T47D (cell line): Measurements from ENCODE around the gene IL20.

ENCODE experiments used
- DNase-seq, 2 experiments: peaks; one replicate each; pipeline versions ENCODE4 v3.0.0 to v3.0.0-alpha.2; 2011 to 2012; ENCODE audit warnings: low read depth in 1 of 2, low spot score in 1 of 2
- JUND ChIP-seq: IDR thresholded peaks from 2 replicates; pipeline ENCODE4 v1.6.1; 2012; ENCODE audit warnings: low read depth
- in situ Hi-C: cut with HindIII; loops from 2 replicates; pipeline ENCODE4 v1.10.0; 2016; ENCODE audit warnings: low sequenced_read_pairs, low pct_unique_long_range_greater_than_20kb

Gene IL20

DNA sequence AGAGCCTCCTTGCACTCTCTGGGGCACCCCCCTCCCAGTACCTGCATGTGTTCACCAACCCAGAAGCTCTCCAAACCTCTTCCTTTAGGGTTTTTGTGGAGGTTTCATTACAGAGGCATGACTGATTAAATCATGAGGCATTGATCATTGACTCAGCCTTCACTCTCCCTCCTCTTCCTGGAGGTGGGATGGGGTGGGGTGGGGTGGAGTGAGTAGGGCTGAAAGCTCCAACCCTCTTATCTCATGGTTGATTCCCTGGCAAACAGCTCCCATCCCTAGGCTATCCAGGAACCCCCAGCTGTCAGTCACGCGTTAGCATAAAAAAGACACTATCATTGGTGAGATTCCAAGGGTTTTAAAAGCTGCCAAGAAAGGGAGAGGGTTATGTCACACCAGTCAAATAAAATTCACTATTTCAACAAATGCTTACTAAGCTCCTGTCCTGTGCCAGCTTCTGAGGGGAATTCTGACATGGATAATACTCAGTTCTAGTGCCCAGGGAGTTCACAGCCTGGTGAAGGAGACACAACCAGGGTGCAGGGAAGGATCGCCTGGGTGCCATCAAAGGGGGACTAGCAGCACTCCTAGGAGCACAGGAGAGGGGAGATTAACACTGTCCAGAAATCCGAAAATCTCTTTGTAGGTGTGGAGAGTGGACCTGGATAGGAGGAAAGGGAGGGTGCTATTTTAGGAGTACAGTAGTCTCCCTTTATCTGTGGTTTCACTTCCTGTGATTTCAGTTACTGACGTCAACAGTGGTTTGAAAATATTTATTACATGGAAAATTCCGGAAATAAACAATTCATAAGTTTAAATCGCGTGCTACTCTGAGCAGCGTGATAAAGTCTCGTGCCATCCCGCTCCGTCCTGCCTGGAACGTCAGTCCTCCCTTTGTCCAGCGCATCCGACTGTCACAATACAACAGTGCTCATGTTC is 25.0 kb downstream of the IL20 start:
- in situ Hi-C loops = no loop called here
- DNase-seq = no peak
- TF ChIP-seq JUND = no peak

DNA sequence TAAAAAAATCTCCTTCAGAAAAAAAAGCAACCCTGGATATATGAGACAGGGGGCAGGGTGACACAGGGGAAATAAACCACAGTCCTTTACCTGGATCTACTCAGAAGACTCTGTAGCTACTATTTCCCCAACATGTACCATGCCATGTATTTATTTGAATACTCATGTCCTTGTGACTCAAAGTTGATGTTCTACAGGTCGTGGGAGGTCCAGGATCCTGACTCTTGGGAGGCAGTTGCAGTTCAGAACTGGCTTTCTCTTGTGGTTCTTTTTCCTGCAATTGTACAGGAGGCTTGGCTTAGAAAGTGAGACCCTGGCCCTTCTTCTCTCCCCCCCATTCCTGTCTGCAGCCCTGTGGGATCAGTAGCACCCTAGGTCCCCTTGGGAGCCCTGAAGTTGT is 26.0 kb downstream of the IL20 start:
- TF ChIP-seq JUND = no peak
- no peak for DNase-seq
- in situ Hi-C loops = no loop called here

DNA sequence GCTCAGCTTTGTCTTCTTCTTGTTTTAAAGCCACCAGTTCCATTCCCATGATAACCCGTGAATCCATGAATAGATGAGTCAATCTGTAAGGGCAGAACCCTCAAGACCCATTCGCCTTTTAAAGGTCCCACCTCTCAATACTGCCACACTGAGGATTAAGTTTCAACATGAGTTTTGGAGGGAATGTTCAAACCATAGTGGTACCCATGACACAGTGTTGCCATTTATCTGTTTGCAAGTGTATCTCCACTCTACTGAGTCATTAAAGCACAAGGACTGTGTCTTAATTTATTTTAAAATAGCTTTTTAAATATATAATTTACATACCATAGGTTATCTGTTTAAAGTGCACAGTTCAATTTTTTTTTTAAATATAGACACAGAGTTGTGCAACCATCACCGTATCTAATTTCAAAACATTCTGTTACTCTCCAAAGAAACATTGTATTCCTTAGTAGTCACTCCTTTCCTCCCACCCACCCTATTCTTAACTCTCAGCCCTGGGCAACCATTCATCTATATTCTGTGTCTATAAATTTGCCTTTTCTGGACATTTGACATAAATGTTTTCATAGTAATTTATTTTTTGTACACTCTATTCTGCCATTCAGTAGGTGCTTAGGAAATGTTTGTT is 27.0 kb downstream of the IL20 start:
- DNase-seq = no peak
- in situ Hi-C loops = no loop called here
- TF ChIP-seq JUND = no peak

DNA sequence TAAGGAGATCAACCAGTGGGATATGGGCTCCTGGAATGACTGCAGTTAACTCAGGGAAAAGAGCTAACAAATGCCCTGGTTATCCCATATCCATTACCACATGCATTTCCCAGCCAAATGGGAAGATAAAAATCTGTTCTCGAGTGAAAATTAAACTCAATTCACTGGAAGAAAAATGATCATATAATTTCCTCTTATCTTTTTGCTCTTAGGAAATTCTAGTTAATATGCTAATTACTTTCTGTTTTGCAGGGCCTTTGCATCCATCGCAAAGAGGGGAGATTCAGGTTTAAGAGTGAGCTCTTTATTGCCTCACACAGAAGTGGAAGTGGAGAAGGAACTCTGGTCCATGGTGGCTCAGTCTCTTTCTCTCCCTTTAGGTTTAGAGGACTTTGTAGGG is 28.0 kb downstream of the IL20 start:
- TF ChIP-seq JUND = no peak
- in situ Hi-C loops = no loop called here
- DNase-seq = no peak

DNA sequence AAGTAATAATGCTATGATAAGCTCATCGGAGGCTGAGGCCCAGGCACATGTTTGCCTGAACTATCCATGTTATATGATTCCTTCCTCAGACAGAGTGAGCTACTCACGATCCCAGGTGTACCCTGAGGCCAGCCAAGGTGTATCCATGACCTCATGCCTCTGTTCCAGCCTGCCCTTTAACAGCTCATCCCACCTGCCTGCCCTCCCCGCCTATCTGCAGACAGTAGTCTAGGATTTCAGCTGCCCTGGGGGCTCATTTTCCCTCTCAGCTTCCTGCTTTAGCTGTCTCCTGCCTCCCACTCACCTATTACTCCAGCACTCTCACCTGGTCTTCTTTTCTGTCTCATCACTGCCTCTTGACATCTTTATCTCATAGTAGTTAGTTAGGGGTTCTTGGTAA is 29.9 kb downstream of the IL20 start:
- TF ChIP-seq JUND = no peak
- in situ Hi-C loops = no loop called here
- DNase-seq = peak in 1 of 2 experiments; percentile 47

DNA sequence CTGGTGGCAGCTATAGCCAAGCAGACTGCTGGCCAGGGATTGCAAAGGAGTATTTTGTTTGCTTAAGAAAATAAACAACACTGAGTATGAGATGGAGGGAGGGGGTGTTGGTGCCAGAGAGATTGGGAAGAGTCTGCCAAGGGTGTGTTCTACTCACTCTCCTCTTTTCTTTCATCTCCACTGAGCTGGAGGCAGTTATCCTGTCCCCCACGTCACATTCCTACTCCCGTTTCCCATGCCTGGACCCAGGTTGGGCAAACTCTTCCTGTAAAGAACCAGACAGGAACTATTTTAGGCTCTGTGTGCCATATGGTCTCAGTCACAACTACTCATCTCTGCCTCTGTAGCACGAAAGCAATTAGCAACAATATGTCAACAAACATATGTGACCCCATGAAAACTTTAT is 30.4 kb downstream of the IL20 start:
- TF ChIP-seq JUND = no peak
- in situ Hi-C loops = no loop called here
- peak in 1 of 2 experiments; percentile 53 for DNase-seq

DNA sequence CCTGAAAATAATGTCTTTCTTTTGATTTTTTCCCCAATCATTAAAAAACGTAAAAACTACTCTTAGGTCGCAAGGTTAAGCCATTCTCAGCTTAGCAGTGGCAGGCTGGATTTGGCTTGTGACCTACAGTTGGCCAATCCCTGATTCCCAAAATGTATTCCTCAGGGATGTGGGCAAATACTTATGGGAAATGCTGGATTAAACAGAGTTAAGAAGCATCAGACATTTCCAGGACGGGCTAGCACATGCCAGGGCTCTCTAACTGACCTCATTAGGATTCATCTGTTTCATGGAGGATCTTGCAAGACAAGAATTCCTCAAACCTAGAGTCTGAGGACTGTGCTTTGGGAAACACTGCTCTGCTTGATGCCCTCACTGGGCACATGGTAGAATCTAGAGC is 30.8 kb downstream of the IL20 start:
- DNase-seq = no peak
- in situ Hi-C loops = no loop called here
- TF ChIP-seq JUND = no peak

DNA sequence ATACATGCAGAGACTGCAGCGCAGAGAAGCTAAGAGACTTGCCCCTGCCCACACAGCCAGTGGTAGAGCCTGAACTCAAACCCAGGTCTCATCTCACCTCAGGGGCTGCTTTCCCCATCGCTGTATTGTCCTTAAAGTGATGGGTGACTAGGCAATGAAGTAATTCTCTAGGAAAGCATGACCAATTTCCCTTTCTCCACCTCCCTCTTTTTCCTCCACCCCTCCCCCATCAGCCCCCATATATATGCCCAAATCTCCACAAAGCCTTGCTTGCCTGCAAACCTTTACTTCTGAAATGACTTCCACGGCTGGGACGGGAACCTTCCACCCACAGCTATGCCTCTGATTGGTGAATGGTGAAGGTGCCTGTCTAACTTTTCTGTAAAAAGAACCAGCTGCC is 31.8 kb downstream of the IL20 start, which contains the start of gene IL24:
IL24 (plus strand) TSS at position 269 of the 400 bp plus-strand sequence. CDS start 390 bp downstream, outside the sequence.
- in situ Hi-C loops = no loop called here
- TF ChIP-seq JUND = no peak
- DNase-seq = no peak

DNA sequence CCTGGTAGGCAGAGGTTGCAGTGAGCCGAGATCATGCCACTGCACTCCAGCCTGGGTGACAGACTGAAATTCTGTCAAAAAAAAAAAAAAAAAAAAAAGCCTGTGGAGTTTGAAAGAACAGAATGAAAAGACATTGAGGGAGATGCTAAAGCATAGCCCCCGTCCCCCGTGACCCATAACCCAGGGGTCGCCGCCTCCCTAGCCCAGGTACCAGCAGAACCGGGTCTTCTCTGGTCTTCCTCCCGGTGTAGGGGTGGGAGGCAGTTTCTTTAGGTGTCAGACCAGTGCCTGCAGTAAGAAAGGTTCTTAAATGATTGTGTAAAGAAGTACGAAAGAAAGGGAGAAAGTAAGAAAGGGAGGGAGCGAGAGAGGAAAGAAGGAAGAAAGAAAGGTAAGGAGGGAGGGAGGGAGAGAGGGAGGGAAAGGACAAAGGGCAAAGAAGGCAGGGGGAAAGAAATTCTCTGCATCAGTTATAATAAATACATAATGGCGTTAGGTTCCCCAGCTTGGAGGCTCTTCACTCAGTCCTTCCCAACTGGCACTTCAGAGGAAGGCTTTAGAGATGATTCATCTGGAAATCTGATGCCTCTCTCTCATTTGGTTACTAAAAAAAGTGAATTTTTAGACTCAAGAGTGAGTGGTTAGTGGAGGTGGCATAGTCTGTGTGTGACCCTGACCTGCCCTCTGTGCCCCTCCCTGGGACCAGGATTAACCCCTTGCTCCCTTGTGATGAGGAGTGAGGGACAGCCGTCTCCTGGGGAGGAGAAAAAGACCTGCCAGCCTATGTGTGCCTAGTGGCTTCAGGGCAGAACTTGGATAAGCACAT is 32.9 kb downstream of the IL20 start:
- no peak for TF ChIP-seq JUND
- in situ Hi-C loops = no loop called here
- DNase-seq = no peak

DNA sequence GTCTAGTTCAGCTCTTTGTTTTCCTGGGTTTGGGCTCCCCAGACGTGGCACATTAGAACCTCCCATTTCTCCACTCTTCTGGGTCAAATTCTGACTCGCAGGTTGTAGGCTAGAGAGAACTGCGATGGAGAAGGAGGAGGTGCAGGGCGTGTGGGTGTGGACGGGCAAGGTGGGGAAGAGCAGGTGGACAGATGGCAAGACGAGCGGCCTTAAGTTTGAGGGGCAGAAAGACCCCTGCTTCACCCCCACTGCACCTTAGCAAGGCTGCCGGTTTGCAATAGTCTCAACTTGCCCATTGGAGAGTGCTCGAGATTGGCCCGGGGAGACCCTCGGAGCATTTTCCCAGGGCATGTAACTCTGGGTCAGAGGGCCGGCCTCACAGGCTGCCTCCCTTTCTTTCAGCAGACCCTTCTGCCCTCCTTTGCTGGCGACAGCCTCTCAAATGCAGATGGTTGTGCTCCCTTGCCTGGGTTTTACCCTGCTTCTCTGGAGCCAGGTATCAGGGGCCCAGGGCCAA is 33.5 kb downstream of the IL20 start:
- no peak for TF ChIP-seq JUND
- in situ Hi-C loops = no loop called here
- DNase-seq = no peak

DNA sequence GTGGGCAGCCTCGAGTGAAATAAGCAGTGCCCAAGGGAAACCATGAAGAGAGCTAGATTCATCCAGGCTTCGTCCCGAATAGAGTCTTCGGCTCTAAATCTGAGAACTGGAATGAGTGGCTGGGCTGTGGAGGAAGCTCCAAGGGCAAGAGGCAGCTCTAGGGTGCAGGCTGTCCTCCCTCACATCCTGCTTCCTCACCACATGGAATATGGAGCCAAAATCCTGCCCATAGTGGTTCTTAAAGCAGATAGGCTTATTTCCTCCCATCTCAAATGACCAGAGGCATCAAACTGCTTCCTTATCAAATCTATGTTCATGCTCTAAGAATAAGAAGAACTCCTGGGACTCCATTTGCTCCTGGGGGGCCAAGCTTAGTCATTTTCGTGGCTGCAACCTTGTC is 34.3 kb downstream of the IL20 start:
- TF ChIP-seq JUND = no peak
- in situ Hi-C loops = no loop called here
- DNase-seq = no peak

DNA sequence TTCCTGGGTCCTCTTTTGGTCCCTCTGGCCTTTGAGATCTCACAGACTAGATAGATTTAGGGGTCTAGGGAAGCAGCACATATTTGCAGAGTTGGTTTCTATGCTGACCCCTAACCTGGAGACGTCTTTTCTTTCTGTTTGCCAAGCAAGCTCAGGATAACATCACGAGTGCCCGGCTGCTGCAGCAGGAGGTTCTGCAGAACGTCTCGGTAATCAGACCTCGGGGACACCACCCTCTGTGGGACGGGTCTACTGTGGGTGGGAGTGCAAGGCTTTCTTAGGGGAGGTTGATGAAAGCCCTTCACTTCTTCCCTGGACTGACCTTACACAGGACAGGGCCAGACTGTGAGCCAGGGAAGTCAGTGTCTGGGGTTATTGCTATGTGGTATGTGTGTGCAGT is 34.7 kb downstream of the IL20 start:
- DNase-seq = no peak
- in situ Hi-C loops = no loop called here
- TF ChIP-seq JUND = no peak
